SK-N-MC (cell line): ENCODE results near the gene LSM12.
"Not testable (repeated sequence)": the region's sequence is repeated elsewhere in the genome, so short reads cannot be mapped to it uniquely, and the experiment has no call there.

Source experiments
- EZH2 ChIP-seq: fragments of 200-600 bp; sonication (generic); IDR thresholded peaks from one replicate; pipeline ENCODE4 v1.6.1; 2017; ENCODE audit warnings: antibody characterized with exemption
- FOXP2 ChIP-seq: optimal IDR thresholded peaks from 2 replicates; pipeline ENCODE3; 2011; ENCODE audit warnings: mild to moderate bottlenecking, moderate library complexity; ENCODE audit not compliant: insufficient read depth; ENCODE audit errors: extremely low read length, control extremely low read depth
- POLR2AphosphoS5 ChIP-seq: IDR thresholded peaks from 2 replicates; pipeline ENCODE4 v1.6.1; 2012; ENCODE audit warnings: mild to moderate bottlenecking, low read depth, low read length, borderline replicate concordance

GRCh38 chr17:44034688-44035087 lies 31.8 kb downstream of the LSM12 start:
- TF ChIP-seq EZH2, POLR2AphosphoS5, FOXP2: not testable (repeated sequence)
